Liver (tissue), 9 donors: Measurements from ENCODE around the gene PDZD2. TPM values are rescaled to one million over a fixed set of nuclear protein-coding genes. Genes with fewer than 3 reads are reported as not detected.

Experiments used
- DNase-seq: peaks from one replicate; pipeline ENCODE4 v3.0.0-alpha.2; 2017; ENCODE audit warnings: low spot score
- H3K27ac ChIP-seq, 2 donors: one replicate each; pipeline ENCODE4 v1.7.0; 2013; ENCODE audit warnings: inconsistent platforms in 2 of 2, low read length in 2 of 2, control low read depth in 1 of 2, low read depth in 1 of 2, mild to moderate bottlenecking in 1 of 2
- H3K27me3 ChIP-seq, 4 donors: one replicate each; pipeline versions ENCODE4 v1.6.1 to v1.7.0; 2013; ENCODE audit warnings: low read length in 3 of 4, inconsistent platforms in 1 of 4, mild to moderate bottlenecking in 1 of 4, moderate library complexity in 1 of 4; ENCODE audit not compliant: control insufficient read depth in 4 of 4, insufficient read depth in 4 of 4
- H3K36me3 ChIP-seq, 4 donors: one replicate each; pipeline versions ENCODE4 v1.6.1 to v1.7.0; 2013; ENCODE audit warnings: low read length in 3 of 4, mild to moderate bottlenecking in 3 of 4, low read depth in 1 of 4, moderate library complexity in 1 of 4; ENCODE audit not compliant: control insufficient read depth in 4 of 4, insufficient read depth in 3 of 4
- H3K4me1 ChIP-seq, 4 donors: one replicate each; pipeline versions ENCODE4 v1.6.1 to v1.7.0; 2013; ENCODE audit warnings: low read length in 3 of 4, mild to moderate bottlenecking in 3 of 4, moderate library complexity in 1 of 4; ENCODE audit not compliant: control insufficient read depth in 4 of 4, insufficient read depth in 4 of 4
- H3K4me3 ChIP-seq, 3 donors: one replicate each; pipeline versions ENCODE4 v1.6.1 to v1.7.0; 2013; ENCODE audit warnings: low read length in 3 of 3, control low read depth in 1 of 3, low read depth in 1 of 3, mild to moderate bottlenecking in 1 of 3
- H3K9ac ChIP-seq, 2 donors: one replicate each; pipeline ENCODE4 v1.7.0; 2013; ENCODE audit warnings: low read length in 2 of 2, mild to moderate bottlenecking in 2 of 2, moderate library complexity in 2 of 2, control low read depth in 1 of 2, low read depth in 1 of 2
- H3K9me3 ChIP-seq, 4 donors: one replicate each; pipeline versions ENCODE4 v1.6.1 to v1.7.0; 2013; ENCODE audit warnings: low read length in 3 of 4; ENCODE audit not compliant: control insufficient read depth in 4 of 4
- EGR1 ChIP-seq, 2 donors: IDR thresholded peaks; 2 replicates each; pipeline ENCODE4 v1.6.1; 2016 to 2018; ENCODE audit warnings: antibody characterized with exemption in 2 of 2, low read depth in 2 of 2
- FOXA1 ChIP-seq: IDR thresholded peaks from 2 replicates; pipeline ENCODE4 v1.6.1; 2016; ENCODE audit warnings: antibody characterized with exemption
- FOXA2 ChIP-seq: IDR thresholded peaks from 2 replicates; pipeline ENCODE4 v1.6.1; 2016; ENCODE audit warnings: antibody characterized with exemption
- GABPA ChIP-seq, 2 donors: IDR thresholded peaks in 1 of 2; conservative IDR thresholded peaks in 1 of 2; 2 replicates each; pipeline ENCODE4 v1.6.1; 2016; ENCODE audit warnings: antibody characterized with exemption in 2 of 2, mild to moderate bottlenecking in 1 of 2, moderate library complexity in 1 of 2
- HNF4A ChIP-seq, 2 donors: conservative IDR thresholded peaks; 2 replicates each; pipeline ENCODE4 v1.6.1; 2016; ENCODE audit warnings: antibody characterized with exemption in 2 of 2, mild to moderate bottlenecking in 2 of 2
- HNF4G ChIP-seq: IDR thresholded peaks from 2 replicates; pipeline ENCODE4 v1.6.1; 2016; ENCODE audit warnings: antibody characterized with exemption
- JUND ChIP-seq, 2 donors: IDR thresholded peaks; 2 replicates each; pipeline ENCODE4 v1.6.1; 2016; ENCODE audit warnings: antibody characterized with exemption in 2 of 2
- NR2F2 ChIP-seq: IDR thresholded peaks from 2 replicates; pipeline ENCODE4 v1.6.1; 2016; ENCODE audit warnings: antibody characterized with exemption
- RAD21 ChIP-seq, 2 donors: IDR thresholded peaks; 2 replicates each; pipeline ENCODE4 v1.6.1; 2016; ENCODE audit warnings: antibody characterized with exemption in 2 of 2, mild to moderate bottlenecking in 2 of 2
- SP1 ChIP-seq: IDR thresholded peaks from 2 replicates; pipeline ENCODE4 v1.6.1; 2018; ENCODE audit warnings: antibody characterized with exemption, mild to moderate bottlenecking
- TAF1 ChIP-seq: conservative IDR thresholded peaks from 2 replicates; pipeline ENCODE4 v1.6.1; 2016; ENCODE audit warnings: antibody characterized with exemption, mild to moderate bottlenecking
- YY1 ChIP-seq: IDR thresholded peaks from 2 replicates; pipeline ENCODE4 v1.6.1; 2016; ENCODE audit warnings: antibody characterized with exemption, mild to moderate bottlenecking
- WGBS: extraction: QIAGEN DNeasy Blood & Tissue Kit; methylation state at CpG from one replicate; pipeline ENCODE4 v1.1.7; 2013; 5-methylcytosine and 5-hydroxymethylcytosine counted together
- polyA plus RNA-seq, 2 donors: library from polyadenylated mRNA; stranded (reverse) in 1 of 2; unstranded in 1 of 2; fragments of 200-250 nt in 1 of 2; fragments of >200 nt in 1 of 2; fragmentation: Nextera tagmentation in 1 of 2; extraction: Ambion mirVana in 1 of 2; gene quantifications; one replicate each; pipeline versions ENCODE4 v1.2.1 to v1.2.3, GENCODE V29; 2013 to 2015
- total RNA-seq, 2 donors: library from RNA; depleted of rRNA; stranded (reverse); fragments of >200 nt; gene quantifications; one replicate each; pipeline ENCODE4 v1.2.3, GENCODE V29; 2014
- TF ChIP-seq, protein P1 (sequence below): IDR thresholded peaks from 2 replicates; pipeline ENCODE4 v1.6.1; 2016; ENCODE audit warnings: antibody characterized with exemption
- TF ChIP-seq, protein P2 (sequence below): IDR thresholded peaks from 2 replicates; pipeline ENCODE4 v1.6.1; 2016; ENCODE audit warnings: antibody characterized with exemption
- TF ChIP-seq, protein P3 (sequence below): fragments of 150-350 bp; IDR thresholded peaks from 2 replicates; pipeline ENCODE4 v1.5.1; 2017; ENCODE audit warnings: improper control_type of control experiment, low read depth, low read length; ENCODE audit not compliant: missing input control
- TF ChIP-seq, protein P4 (sequence below): IDR thresholded peaks from 2 replicates; pipeline ENCODE4 v1.6.1; 2016; ENCODE audit warnings: antibody characterized with exemption, mild to moderate bottlenecking
- TF ChIP-seq, protein P5 (sequence below): IDR thresholded peaks from 2 replicates; pipeline ENCODE4 v1.6.1; 2016; ENCODE audit warnings: antibody characterized with exemption
- donor health status: healthy.
- donor health status: healthy.
- donor health status: healthy.
- donor health status: healthy.
- donor health status: healthy.

Gene PDZD2
- total and polyA plus RNA-seq, 4 donors, result 0.27 to 1.1 (median 0.54) TPM

DNA sequence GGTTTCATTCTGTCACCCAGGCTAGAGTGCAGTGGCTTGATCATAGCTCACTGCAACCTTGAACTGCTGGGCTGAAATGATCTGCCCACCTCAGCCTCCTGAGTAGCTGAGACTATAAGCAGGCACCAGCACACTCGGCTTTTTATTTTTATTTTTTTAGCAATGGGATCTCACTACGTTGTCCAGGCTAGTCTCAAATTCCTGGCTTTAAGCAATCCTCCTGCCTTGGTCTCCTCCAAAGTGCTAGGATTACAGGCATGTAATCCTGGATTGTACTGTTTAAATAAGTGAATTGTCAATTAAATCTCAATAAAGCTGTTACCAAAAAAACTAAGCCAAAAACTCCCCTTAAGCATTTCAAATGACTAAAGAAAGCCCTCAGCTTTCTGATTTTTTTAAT, 516.3 kb downstream of the PDZD2 start:
- Histone ChIP-seq H3K9me3 (no peaks in the 10 kb centered on the region), H3K4me3 (no peak overlapping the region), H3K36me3 (peaks cover 0 to 2% (median 0%) of the 10 kb centered on the region in 4 donors), H3K27me3 (no peaks in the 10 kb centered on the region), H3K27ac (no peak overlapping the region), H3K4me1 (peaks cover 7 to 50% (median 22%) of the 10 kb centered on the region in 4 donors), H3K9ac (no peak overlapping the region)
- 90% methylated on average over 2 of the region's 2 CpGs for WGBS
- no peak for TF ChIP-seq HNF4A (conservative IDR thresholded peaks at IDR 0.05)
- no peak for TF ChIP-seq RAD21 (IDR thresholded peaks at IDR 0.05)
- no peak for TF ChIP-seq SP1
- no peak for TF ChIP-seq FOXA1
- TF ChIP-seq, protein P1, sequence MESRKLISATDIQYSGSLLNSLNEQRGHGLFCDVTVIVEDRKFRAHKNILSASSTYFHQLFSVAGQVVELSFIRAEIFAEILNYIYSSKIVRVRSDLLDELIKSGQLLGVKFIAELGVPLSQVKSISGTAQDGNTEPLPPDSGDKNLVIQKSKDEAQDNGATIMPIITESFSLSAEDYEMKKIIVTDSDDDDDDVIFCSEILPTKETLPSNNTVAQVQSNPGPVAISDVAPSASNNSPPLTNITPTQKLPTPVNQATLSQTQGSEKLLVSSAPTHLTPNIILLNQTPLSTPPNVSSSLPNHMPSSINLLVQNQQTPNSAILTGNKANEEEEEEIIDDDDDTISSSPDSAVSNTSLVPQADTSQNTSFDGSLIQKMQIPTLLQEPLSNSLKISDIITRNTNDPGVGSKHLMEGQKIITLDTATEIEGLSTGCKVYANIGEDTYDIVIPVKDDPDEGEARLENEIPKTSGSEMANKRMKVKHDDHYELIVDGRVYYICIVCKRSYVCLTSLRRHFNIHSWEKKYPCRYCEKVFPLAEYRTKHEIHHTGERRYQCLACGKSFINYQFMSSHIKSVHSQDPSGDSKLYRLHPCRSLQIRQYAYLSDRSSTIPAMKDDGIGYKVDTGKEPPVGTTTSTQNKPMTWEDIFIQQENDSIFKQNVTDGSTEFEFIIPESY, result no peak
- TF ChIP-seq, protein P2, sequence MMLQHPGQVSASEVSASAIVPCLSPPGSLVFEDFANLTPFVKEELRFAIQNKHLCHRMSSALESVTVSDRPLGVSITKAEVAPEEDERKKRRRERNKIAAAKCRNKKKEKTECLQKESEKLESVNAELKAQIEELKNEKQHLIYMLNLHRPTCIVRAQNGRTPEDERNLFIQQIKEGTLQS, result no peak
- TF ChIP-seq, protein P3, sequence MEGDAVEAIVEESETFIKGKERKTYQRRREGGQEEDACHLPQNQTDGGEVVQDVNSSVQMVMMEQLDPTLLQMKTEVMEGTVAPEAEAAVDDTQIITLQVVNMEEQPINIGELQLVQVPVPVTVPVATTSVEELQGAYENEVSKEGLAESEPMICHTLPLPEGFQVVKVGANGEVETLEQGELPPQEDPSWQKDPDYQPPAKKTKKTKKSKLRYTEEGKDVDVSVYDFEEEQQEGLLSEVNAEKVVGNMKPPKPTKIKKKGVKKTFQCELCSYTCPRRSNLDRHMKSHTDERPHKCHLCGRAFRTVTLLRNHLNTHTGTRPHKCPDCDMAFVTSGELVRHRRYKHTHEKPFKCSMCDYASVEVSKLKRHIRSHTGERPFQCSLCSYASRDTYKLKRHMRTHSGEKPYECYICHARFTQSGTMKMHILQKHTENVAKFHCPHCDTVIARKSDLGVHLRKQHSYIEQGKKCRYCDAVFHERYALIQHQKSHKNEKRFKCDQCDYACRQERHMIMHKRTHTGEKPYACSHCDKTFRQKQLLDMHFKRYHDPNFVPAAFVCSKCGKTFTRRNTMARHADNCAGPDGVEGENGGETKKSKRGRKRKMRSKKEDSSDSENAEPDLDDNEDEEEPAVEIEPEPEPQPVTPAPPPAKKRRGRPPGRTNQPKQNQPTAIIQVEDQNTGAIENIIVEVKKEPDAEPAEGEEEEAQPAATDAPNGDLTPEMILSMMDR, result no peak
- no peak for TF ChIP-seq GABPA (IDR thresholded peaks at IDR 0.05 in 1 of 2, conservative IDR thresholded peaks at IDR 0.05 in 1 of 2)
- no peak for TF ChIP-seq NR2F2
- no peak for TF ChIP-seq YY1
- no peak for DNase-seq

DNA sequence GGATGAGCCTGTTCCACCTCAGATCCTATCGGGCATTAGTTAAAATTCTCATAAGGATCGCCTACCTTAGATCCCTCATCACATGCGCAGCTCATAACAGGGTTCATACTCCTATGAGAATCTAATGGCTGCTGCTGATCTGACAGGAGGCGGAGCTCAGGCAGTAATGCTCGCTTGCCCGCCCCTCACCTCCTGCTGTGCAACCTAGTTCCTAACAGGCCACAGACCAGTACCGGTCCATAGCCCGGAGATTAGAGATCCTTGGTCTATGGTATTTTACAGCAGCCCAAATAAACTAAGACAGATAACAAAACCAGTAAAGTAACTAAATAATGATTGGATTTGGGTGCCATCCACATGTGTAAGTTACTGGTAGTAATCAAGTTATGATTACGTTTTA, 517.7 kb downstream of the PDZD2 start:
- TF ChIP-seq, protein P3, result no peak
- TF ChIP-seq YY1, result no peak
- TF ChIP-seq, protein P4, sequence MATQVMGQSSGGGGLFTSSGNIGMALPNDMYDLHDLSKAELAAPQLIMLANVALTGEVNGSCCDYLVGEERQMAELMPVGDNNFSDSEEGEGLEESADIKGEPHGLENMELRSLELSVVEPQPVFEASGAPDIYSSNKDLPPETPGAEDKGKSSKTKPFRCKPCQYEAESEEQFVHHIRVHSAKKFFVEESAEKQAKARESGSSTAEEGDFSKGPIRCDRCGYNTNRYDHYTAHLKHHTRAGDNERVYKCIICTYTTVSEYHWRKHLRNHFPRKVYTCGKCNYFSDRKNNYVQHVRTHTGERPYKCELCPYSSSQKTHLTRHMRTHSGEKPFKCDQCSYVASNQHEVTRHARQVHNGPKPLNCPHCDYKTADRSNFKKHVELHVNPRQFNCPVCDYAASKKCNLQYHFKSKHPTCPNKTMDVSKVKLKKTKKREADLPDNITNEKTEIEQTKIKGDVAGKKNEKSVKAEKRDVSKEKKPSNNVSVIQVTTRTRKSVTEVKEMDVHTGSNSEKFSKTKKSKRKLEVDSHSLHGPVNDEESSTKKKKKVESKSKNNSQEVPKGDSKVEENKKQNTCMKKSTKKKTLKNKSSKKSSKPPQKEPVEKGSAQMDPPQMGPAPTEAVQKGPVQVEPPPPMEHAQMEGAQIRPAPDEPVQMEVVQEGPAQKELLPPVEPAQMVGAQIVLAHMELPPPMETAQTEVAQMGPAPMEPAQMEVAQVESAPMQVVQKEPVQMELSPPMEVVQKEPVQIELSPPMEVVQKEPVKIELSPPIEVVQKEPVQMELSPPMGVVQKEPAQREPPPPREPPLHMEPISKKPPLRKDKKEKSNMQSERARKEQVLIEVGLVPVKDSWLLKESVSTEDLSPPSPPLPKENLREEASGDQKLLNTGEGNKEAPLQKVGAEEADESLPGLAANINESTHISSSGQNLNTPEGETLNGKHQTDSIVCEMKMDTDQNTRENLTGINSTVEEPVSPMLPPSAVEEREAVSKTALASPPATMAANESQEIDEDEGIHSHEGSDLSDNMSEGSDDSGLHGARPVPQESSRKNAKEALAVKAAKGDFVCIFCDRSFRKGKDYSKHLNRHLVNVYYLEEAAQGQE, result no peak
- no peak for TF ChIP-seq TAF1
- TF ChIP-seq SP1, result no peak
- TF ChIP-seq FOXA2, result no peak
- TF ChIP-seq FOXA1, result no peak
- TF ChIP-seq GABPA (IDR thresholded peaks at IDR 0.05 in 1 of 2, conservative IDR thresholded peaks at IDR 0.05 in 1 of 2), result no peak
- no peak for TF ChIP-seq RAD21 (IDR thresholded peaks at IDR 0.05)
- TF ChIP-seq, protein P1, result no peak
- no peak for TF ChIP-seq JUND (IDR thresholded peaks at IDR 0.05)
- TF ChIP-seq, protein P5, sequence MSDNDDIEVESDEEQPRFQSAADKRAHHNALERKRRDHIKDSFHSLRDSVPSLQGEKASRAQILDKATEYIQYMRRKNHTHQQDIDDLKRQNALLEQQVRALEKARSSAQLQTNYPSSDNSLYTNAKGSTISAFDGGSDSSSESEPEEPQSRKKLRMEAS, result no peak
- TF ChIP-seq, protein P2, result no peak
- TF ChIP-seq HNF4G, result no peak
- no peak for TF ChIP-seq EGR1 (IDR thresholded peaks at IDR 0.05; ENCODE audit: low read depth in 2 of 2)
- Histone ChIP-seq H3K9me3 (no peaks in the 10 kb centered on the region), H3K27me3 (no peaks in the 10 kb centered on the region), H3K36me3 (peaks cover 0 to 6% (median 0%) of the 10 kb centered on the region in 4 donors), H3K4me3 (no peak overlapping the region), H3K9ac (no peak overlapping the region), H3K27ac (no peak overlapping the region), H3K4me1 (peaks cover 7 to 55% (median 20%) of the 10 kb centered on the region in 4 donors)
- 92% methylated on average over 9 of the region's 9 CpGs for WGBS
- no peak for DNase-seq
